ENCODE measurements around the gene BCAS1. TPM values are rescaled to one million over a fixed set of nuclear protein-coding genes. Genes with fewer than 3 reads are reported as not detected.

BCAS1 gene
- total RNA-seq, 1 donor = not detected

DNA sequence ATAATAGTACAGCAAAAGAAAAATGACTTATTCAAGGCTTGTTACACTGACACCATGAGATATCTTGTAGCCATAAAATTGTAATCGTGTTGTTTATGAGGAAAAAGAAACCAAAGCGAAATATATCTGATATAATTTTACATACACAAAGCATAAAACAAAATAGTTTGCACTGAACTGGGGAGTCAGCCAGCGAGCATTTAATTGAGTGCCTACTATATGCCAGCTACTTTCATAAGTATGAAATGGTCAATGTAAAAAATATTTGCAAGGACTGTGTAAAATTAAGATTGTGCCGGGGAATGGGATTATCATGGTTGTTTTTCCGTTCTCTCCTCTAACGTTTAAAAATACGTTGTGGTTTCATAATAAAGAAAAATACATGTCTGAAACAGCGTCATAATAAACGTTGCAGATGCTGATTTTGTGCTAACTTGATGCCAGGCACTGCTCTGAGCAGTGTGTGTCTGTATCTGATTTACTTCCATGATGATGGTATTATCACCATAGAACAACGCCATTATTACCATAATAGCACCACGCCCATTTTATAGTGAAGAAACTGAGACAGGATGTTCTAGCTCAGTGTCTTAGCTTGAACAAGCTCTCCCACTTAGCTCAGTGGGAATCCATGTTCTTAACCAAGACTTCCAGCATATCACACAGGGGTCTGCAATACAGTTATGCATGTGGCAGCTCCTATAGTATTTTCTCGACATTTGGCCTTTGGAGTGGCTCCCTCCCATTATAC lies 144.6 kb downstream of the BCAS1 start:
- H3K27me3 ChIP-seq (ENCODE audit: insufficient read depth, low read length) = no peaks in the 10 kb centered on the region
- TF ChIP-seq, protein P1, sequence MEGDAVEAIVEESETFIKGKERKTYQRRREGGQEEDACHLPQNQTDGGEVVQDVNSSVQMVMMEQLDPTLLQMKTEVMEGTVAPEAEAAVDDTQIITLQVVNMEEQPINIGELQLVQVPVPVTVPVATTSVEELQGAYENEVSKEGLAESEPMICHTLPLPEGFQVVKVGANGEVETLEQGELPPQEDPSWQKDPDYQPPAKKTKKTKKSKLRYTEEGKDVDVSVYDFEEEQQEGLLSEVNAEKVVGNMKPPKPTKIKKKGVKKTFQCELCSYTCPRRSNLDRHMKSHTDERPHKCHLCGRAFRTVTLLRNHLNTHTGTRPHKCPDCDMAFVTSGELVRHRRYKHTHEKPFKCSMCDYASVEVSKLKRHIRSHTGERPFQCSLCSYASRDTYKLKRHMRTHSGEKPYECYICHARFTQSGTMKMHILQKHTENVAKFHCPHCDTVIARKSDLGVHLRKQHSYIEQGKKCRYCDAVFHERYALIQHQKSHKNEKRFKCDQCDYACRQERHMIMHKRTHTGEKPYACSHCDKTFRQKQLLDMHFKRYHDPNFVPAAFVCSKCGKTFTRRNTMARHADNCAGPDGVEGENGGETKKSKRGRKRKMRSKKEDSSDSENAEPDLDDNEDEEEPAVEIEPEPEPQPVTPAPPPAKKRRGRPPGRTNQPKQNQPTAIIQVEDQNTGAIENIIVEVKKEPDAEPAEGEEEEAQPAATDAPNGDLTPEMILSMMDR (IDR thresholded peaks at IDR 0.05; ENCODE audit: extremely low read depth, low read depth, low read length) = no peak
- H4K20me1 ChIP-seq (ENCODE audit: insufficient read depth, low read length) = no peaks in the 10 kb centered on the region
- no peaks in the 10 kb centered on the region for H3K79me2 ChIP-seq (ENCODE audit: insufficient read depth, low read length)
- DNase-seq (ENCODE audit: insufficient read length, low spot score, missing footprints) = no peak
- peak overlapping the region; percentile 78 for H3K27ac ChIP-seq (ENCODE audit: low read depth, low read length)
- H3K36me3 ChIP-seq (ENCODE audit: insufficient read depth, low read length) = no peaks in the 10 kb centered on the region
- no peak overlapping the region for H2AFZ ChIP-seq (ENCODE audit: low read length)
- no peak overlapping the region for H3K4me3 ChIP-seq (ENCODE audit: insufficient read depth, low read length)
- H3K4me1 ChIP-seq (ENCODE audit: insufficient read depth, low read length) = peaks cover 18% of the 10 kb centered on the region
- no peaks in the 10 kb centered on the region for H3K9me3 ChIP-seq (ENCODE audit: low read depth, low read length)
- H3K4me2 ChIP-seq (ENCODE audit: insufficient read depth, low read length) = peak overlapping the region; percentile 60

DNA sequence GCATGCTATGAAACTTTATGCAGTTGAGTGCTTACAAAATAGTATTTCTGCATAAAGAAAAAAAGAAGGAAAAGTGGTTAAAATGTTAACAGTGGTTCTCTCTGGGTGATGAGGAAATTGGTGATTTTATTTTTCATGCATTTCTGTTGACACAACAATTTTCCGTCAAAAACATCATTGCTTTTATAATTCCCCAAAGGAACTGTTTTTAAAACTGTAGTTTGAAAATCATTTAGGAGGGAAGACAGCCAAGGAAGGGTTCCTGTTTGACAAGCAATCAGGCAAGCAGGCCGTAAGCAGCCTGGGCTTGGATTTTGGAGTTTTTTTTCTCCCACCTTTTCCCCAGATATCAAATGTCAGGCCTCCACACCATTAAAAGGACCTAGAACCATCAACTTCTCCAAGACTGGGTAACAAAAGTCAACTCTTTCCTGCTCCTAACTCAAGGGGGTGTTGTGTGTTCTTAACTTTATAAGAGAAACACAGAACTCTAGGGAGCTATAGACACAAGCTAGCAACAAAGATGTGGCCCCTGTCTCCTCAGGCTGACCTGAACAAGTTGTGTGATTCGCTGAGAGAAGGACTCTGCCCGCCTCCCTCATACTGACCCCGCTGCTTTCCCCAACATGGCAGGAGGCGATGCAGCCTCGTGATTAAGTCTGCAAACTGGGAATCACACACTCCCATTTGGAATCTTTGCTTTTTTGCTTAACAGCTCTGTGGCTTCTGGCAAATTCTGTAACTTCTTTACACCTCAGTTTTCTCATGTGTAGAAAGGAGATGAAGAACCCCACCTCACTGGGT lies 146.6 kb downstream of the BCAS1 start:
- DNase-seq (ENCODE audit: insufficient read length, low spot score, missing footprints) = no peak
- peak overlapping the region; percentile 6 for H2AFZ ChIP-seq (ENCODE audit: low read length)
- no peak overlapping the region for H3K4me2 ChIP-seq (ENCODE audit: insufficient read depth, low read length)
- no peaks in the 10 kb centered on the region for H4K20me1 ChIP-seq (ENCODE audit: insufficient read depth, low read length)
- H3K27me3 ChIP-seq (ENCODE audit: insufficient read depth, low read length) = no peaks in the 10 kb centered on the region
- no peaks in the 10 kb centered on the region for H3K36me3 ChIP-seq (ENCODE audit: insufficient read depth, low read length)
- H3K4me3 ChIP-seq (ENCODE audit: insufficient read depth, low read length) = no peak overlapping the region
- H3K9me3 ChIP-seq (ENCODE audit: low read depth, low read length) = no peaks in the 10 kb centered on the region
- H3K4me1 ChIP-seq (ENCODE audit: insufficient read depth, low read length) = peaks cover 14% of the 10 kb centered on the region
- no peaks in the 10 kb centered on the region for H3K79me2 ChIP-seq (ENCODE audit: insufficient read depth, low read length)
- TF ChIP-seq, protein P1 (IDR thresholded peaks at IDR 0.05; ENCODE audit: extremely low read depth, low read depth, low read length) = no peak
- peak overlapping the region; percentile 31 for H3K27ac ChIP-seq (ENCODE audit: low read depth, low read length)

DNA sequence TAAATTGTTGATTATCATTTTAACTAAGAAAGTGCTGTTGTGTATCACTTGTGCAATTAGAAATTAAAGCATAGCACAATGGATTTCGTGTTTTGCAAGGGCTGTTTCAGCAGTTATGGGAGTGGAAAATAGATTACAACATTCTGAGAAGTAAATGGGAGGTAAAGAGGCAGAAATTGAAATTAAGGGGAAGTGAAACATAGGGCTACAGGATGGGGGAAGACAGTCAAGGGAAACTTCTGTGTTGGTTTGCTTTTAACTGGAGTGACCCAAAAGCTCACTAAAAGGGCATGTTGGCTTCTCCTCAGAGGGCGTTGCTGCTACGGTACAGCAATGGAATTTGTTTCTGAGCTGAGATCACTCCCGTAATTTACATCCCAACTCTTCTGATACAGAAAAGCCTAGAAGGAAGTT lies 147.5 kb downstream of the BCAS1 start:
- no peaks in the 10 kb centered on the region for H3K36me3 ChIP-seq (ENCODE audit: insufficient read depth, low read length)
- H3K4me3 ChIP-seq (ENCODE audit: insufficient read depth, low read length) = no peak overlapping the region
- no peak for DNase-seq (ENCODE audit: insufficient read length, low spot score, missing footprints)
- H3K9me3 ChIP-seq (ENCODE audit: low read depth, low read length) = no peaks in the 10 kb centered on the region
- no peaks in the 10 kb centered on the region for H3K27me3 ChIP-seq (ENCODE audit: insufficient read depth, low read length)
- peak overlapping the region; percentile 31 for H3K27ac ChIP-seq (ENCODE audit: low read depth, low read length)
- no peaks in the 10 kb centered on the region for H4K20me1 ChIP-seq (ENCODE audit: insufficient read depth, low read length)
- H3K4me2 ChIP-seq (ENCODE audit: insufficient read depth, low read length) = peak overlapping the region; percentile 44
- no peaks in the 10 kb centered on the region for H3K79me2 ChIP-seq (ENCODE audit: insufficient read depth, low read length)
- peaks cover 18% of the 10 kb centered on the region for H3K4me1 ChIP-seq (ENCODE audit: insufficient read depth, low read length)
- TF ChIP-seq, protein P1 (IDR thresholded peaks at IDR 0.05; ENCODE audit: extremely low read depth, low read depth, low read length) = no peak
- H2AFZ ChIP-seq (ENCODE audit: low read length) = peak overlapping the region; percentile 76

DNA sequence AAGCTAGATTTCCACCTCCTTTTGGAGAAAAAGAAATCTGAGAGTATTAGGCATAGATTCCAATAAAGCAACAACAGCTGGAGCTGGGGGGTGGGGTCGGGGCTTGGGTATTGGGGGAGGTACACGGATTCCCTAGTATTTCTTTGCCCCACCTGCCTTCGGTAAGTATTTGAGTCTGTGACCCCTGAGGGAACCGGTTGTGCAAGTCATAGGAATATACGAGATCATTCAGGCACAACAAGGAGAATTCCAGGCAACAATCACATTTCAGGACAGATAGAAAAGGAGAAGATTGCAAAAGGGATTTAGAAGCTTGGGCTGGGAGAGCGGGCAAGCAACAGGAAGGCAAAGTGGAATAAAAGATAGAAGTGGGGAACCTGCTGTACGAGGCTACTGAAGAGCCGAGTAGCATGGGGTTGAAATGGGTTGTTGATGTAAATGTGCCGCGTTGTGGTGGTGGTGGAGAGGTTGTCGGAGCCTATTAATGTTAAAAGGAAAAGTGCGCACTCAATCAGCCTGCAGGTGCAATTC lies 148.9 kb downstream of the BCAS1 start:
- H3K27ac ChIP-seq (ENCODE audit: low read depth, low read length) = no peak overlapping the region
- no peak for DNase-seq (ENCODE audit: insufficient read length, low spot score, missing footprints)
- H3K36me3 ChIP-seq (ENCODE audit: insufficient read depth, low read length) = no peaks in the 10 kb centered on the region
- H3K9me3 ChIP-seq (ENCODE audit: low read depth, low read length) = no peaks in the 10 kb centered on the region
- H3K4me2 ChIP-seq (ENCODE audit: insufficient read depth, low read length) = no peak overlapping the region
- TF ChIP-seq, protein P1 (IDR thresholded peaks at IDR 0.05; ENCODE audit: extremely low read depth, low read depth, low read length) = no peak
- no peak overlapping the region for H2AFZ ChIP-seq (ENCODE audit: low read length)
- no peaks in the 10 kb centered on the region for H4K20me1 ChIP-seq (ENCODE audit: insufficient read depth, low read length)
- H3K4me3 ChIP-seq (ENCODE audit: insufficient read depth, low read length) = no peak overlapping the region
- H3K79me2 ChIP-seq (ENCODE audit: insufficient read depth, low read length) = no peaks in the 10 kb centered on the region
- no peaks in the 10 kb centered on the region for H3K27me3 ChIP-seq (ENCODE audit: insufficient read depth, low read length)
- peaks cover 26% of the 10 kb centered on the region for H3K4me1 ChIP-seq (ENCODE audit: insufficient read depth, low read length)

Data from osteoblast (primary cell).